Stimulated activated CD4-positive, alpha-beta T cell treated with anti-CD3 and anti-CD28 coated beads, Interleukin-4, amount 100 ng/mL, for 4 hours (primary cell): ENCODE results near the gene RNF121.
A peak's percentile ranks its signal among the peaks of the same experiment; 100 is the strongest.
"Not testable (repeated sequence)": the region's sequence is repeated elsewhere in the genome, so short reads cannot be mapped to it uniquely, and the experiment has no call there.

Experiments used
- DNase-seq, 2 experiments: peaks; one replicate each; pipeline ENCODE4 v3.0.0-alpha.2; 2020

The RNF121 gene

GRCh38 chr11:71928737-71929443 is at the start of gene RNF121:
RNF121 (plus strand) TSS chr11:71929046; CDS start chr11:71929062, 16 bp downstream.
- DNase-seq: peak; percentile 96 to 98

- not testable (repeated sequence) for DNase-seq
Measured at GRCh38 chr11:71885806-71886205, 43.0 kb upstream of the RNF121 start.

- not testable (repeated sequence) for DNase-seq
Measured at GRCh38 chr11:71888335-71889010, 40.4 kb upstream of the RNF121 start.

- not testable (repeated sequence) for DNase-seq
Measured at GRCh38 chr11:71889181-71889872, 39.5 kb upstream of the RNF121 start.

GRCh38 chr11:71895961-71896360 is 32.9 kb upstream of the RNF121 start:
- DNase-seq: no peak

GRCh38 chr11:71901137-71901536 is 27.7 kb upstream of the RNF121 start:
- DNase-seq: not testable (repeated sequence)

GRCh38 chr11:71908218-71908617 is 20.6 kb upstream of the RNF121 start:
- no peak for DNase-seq

- DNase-seq: not testable (repeated sequence)
Measured at GRCh38 chr11:71910775-71911174, 18.1 kb upstream of the RNF121 start.

GRCh38 chr11:71911321-71911985 is 17.4 kb upstream of the RNF121 start:
- peak; percentile 69 to 73 for DNase-seq

GRCh38 chr11:71911986-71912340 is 16.9 kb upstream of the RNF121 start:
- not testable (repeated sequence) for DNase-seq

GRCh38 chr11:71913756-71914526 is 14.9 kb upstream of the RNF121 start:
- DNase-seq: no peak

- no peak for DNase-seq
Measured at GRCh38 chr11:71914617-71915189, 14.1 kb upstream of the RNF121 start.

- no peak for DNase-seq
Measured at GRCh38 chr11:71917646-71918140, 11.2 kb upstream of the RNF121 start.

GRCh38 chr11:71927820-71928736 is 768 bp upstream of the RNF121 start, which contains the start of gene XNDC1N:
XNDC1N (minus strand) TSS chr11:71928594; CDS start chr11:71923353, 5,241 bp downstream.
- peak; percentile 27 to 50 for DNase-seq

- DNase-seq: no peak
Measured at GRCh38 chr11:71929491-71929890, 645 bp downstream of the RNF121 start.

GRCh38 chr11:71930556-71931244 is 1.9 kb downstream of the RNF121 start:
- no peak for DNase-seq

GRCh38 chr11:71931245-71931602 is 2.4 kb downstream of the RNF121 start:
- DNase-seq: no peak

- no peak for DNase-seq
Measured at GRCh38 chr11:71933141-71933933, 4.5 kb downstream of the RNF121 start.

- no peak for DNase-seq
Measured at GRCh38 chr11:71934213-71934612, 5.4 kb downstream of the RNF121 start.
